Coronary artery (tissue), 2 donors: ENCODE results near the gene PLCG2.

Source experiments
- DNase-seq: peaks from one replicate; pipeline ENCODE4 v3.0.0-alpha.2; 2017; ENCODE audit warnings: low spot score
- H3K27ac ChIP-seq, 2 donors: fragments of 200-600 bp; sonication (generic); one replicate each; pipeline ENCODE4 v1.5.1; 2016 to 2019
- H3K4me3 ChIP-seq: fragments of 200-600 bp; sonication (generic); 2 replicates; pipeline ENCODE4 v1.5.1; 2016; ENCODE audit warnings: mild to moderate bottlenecking, moderate library complexity
- TF ChIP-seq, protein P1 (sequence below): fragments of 200-600 bp; sonication (generic); IDR thresholded peaks from one replicate; pipeline ENCODE4 v1.5.1; 2019; ENCODE audit warnings: antibody characterized with exemption

Gene PLCG2

DNA sequence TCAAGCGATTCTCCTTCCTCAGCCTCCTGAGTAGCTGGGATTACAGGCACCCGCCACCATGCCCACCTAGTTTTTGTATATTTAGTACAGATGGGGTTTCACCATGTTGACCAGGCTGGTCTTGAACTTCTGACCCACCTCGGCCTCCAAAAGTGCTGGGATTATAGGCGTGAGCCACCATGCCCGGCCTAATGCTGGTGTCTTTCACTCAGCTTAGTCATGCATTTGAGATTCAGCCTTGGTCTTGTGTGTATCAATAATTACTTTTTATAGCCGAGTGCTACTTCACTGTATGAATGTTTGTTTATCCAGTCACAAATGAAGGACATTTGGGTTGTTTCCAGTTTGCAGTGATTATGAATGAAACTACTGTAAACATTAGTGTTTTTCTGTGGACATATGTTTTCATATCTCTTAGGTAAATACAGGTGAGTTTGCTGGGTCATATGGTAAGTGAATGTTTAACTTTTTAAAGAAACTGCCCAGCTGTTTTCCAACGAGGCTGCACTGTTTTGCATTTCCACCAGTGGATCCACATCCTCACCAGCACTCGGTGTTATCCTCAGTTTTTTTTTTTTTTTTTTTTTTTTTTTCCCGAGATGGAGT lies 11.0 kb upstream of the PLCG2 start:
- H3K4me3 ChIP-seq = no peak overlapping the region
- DNase-seq = no peak
- TF ChIP-seq, protein P1, sequence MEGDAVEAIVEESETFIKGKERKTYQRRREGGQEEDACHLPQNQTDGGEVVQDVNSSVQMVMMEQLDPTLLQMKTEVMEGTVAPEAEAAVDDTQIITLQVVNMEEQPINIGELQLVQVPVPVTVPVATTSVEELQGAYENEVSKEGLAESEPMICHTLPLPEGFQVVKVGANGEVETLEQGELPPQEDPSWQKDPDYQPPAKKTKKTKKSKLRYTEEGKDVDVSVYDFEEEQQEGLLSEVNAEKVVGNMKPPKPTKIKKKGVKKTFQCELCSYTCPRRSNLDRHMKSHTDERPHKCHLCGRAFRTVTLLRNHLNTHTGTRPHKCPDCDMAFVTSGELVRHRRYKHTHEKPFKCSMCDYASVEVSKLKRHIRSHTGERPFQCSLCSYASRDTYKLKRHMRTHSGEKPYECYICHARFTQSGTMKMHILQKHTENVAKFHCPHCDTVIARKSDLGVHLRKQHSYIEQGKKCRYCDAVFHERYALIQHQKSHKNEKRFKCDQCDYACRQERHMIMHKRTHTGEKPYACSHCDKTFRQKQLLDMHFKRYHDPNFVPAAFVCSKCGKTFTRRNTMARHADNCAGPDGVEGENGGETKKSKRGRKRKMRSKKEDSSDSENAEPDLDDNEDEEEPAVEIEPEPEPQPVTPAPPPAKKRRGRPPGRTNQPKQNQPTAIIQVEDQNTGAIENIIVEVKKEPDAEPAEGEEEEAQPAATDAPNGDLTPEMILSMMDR = no peak
- H3K27ac ChIP-seq = no peak overlapping the region

DNA sequence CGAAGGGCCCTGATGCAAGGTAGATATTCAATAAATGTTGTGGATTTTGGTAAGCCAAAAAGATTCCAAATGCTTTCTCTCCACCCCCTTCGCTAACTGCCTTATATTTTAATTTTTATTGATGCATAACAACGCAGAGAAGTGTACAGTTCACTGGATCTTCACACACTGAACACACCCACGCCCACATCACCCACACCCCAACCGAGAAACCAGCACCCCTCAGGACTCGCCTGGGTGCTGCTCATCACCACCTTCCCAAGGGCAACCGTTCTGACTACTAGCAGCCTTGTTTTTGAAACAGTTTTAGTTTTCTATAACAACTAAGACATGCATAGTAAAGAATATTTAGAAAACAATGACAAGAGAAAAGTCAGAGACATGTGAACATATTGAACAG lies 9.1 kb upstream of the PLCG2 start:
- Histone ChIP-seq H3K4me3 (no peak overlapping the region), H3K27ac (no peak overlapping the region)
- TF ChIP-seq, protein P1 = no peak
- no peak for DNase-seq

DNA sequence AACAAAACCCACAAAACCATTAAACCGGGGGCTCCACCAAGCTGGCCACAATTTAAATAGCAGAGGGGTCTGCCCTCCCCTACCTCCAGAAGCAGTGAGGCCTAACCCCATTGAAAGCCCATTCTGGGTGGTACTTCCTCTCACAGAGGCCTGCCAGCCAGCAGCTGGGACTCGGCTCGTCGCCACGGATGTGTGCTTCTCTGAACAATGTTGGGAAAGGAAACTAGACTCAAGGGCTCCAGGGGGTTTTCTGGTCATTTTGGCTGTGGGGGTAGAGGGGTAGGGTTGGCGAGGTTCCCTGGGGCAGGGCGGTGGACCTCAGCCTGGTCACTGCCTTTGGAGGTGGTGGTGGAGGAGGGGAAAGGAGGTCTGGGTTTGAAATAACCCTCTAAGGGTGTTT lies 4.7 kb upstream of the PLCG2 start:
- TF ChIP-seq, protein P1 = no peak
- no peak for DNase-seq
- Histone ChIP-seq H3K27ac (no peak overlapping the region), H3K4me3 (no peak overlapping the region)

DNA sequence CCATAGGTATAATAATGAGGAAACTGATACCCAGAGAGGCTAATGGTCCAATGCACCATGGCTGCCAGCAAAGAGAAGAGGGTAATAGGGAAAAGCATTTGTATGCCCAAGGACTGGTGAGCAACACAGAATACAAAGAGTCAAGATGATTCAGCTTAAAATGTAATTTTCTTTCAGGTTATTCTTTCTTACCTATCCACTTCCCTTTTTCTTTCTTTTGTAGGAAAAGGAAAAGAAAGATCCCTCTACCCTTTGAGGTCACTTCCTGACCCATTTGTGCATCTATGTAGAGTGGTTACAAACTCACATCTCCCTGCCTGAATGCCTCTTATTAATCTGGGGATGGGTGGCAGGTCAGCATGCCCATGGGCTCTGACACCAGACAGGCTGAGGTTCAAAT lies 3.5 kb upstream of the PLCG2 start:
- no peak overlapping the region for H3K27ac ChIP-seq
- H3K4me3 ChIP-seq = no peak overlapping the region
- DNase-seq = no peak
- TF ChIP-seq, protein P1 = no peak

DNA sequence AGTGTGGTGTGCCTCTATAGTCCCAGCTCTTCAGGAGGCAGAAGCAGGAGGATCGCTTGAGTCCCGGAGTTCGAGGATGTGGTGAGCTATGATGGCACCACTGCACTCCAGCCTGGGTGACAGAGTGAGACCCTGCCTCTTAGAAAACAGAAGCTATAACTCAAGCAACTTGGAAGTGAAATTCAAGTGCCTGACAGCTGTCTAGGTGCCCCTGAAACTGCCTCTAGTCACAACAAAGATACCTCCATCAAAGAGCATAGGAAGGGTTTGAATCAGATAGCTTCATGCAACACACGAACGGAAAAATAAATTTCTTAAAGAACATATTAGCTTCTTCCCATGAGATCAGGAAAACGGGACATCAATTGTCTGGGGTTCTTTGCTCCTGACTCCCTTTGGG lies 860 bp upstream of the PLCG2 start:
- TF ChIP-seq, protein P1 = no peak
- no peak overlapping the region for H3K4me3 ChIP-seq
- no peak overlapping the region for H3K27ac ChIP-seq
- no peak for DNase-seq

DNA sequence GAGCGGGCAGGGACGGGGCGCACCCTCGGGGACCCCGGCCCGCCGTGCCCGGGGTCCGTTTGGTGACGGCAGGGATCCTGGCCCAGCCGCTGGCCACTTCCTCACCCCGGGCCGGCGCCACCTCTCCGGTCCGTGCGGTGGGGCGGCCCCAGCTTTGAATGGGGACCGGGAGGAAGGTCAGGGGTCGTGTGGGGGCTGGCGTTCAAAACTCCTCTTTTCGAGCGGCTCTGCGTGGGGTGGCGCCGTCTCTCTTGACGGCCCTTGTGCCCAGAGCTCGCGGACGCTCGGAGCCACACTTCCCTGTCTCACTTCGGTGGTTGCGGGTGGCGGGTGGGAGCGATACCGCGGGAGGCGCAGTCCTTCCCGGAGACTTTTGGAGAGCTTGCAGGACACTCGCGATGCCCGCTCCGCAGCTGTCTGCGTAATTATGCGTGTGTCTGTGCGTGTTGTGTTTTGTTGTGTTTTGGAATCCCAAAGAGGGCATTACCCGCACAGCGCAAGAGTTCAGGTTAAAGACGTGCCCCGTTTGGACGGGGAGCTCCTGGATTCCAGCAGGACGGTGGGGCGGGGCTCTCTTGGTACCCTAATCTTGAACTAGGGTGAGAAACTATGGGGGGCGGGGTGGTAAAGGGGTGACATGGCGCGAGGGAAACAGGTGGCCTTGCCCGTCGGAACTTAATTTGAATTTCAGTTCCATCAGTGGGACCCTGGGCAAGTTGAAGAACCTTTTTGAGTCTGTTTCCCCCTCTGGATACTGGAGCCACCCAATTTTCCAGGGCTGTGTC lies 637 bp downstream of the PLCG2 start:
- DNase-seq = no peak
- Histone ChIP-seq H3K27ac (peak overlapping the region in 1 of 2 donors; percentile 74), H3K4me3 (peak overlapping the region; percentile 81)
- TF ChIP-seq, protein P1 = no peak

DNA sequence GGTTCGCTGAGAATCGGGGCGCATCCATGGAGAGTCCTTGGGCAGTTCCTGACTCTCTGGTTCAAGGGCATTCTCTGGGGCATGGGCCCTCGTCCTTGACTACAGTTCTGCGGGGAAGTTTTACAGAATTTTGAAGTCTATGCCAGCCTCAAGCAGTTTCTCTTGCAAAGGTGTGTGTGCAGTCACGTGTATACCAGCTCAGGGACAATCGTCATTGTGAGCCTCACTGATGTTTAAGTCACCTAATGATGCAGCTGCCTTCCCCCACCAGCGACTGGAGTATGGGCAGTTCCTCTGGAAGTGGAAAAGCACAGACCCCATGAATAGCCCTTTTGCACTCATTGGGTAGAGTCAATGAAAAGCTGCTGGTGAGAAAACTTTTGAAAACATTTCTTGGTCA lies 1.3 kb downstream of the PLCG2 start:
- H3K27ac ChIP-seq = no peak overlapping the region

More for the DNA sequence above, 1.3 kb downstream of the PLCG2 start:
- peak overlapping the region; percentile 81 for H3K4me3 ChIP-seq
- TF ChIP-seq, protein P1 = no peak
- no peak for DNase-seq
